ENCODE results near the gene BIRC6.
A peak's percentile ranks its signal among the peaks of the same experiment; 100 is the strongest.
"Not testable (repeated sequence)": the region's sequence is repeated elsewhere in the genome, so short reads cannot be mapped to it uniquely, and the experiment has no call there.

Gene BIRC6

GRCh38 chr2:32611771-32612170 is 254.9 kb downstream of the BIRC6 start:
- Mint-ChIP-seq H3K9me3 (no peaks in the 10 kb centered on the region), H3K27me3 (no peaks in the 10 kb centered on the region), H3K4me1 (no peaks in the 10 kb centered on the region), H3K27ac (no peak overlapping the region), H3K36me3 (peaks cover 51% of the 10 kb centered on the region), H3K4me3 (no peak overlapping the region)
- DNase-seq: no peak
- CTCF ChIA-PET: no interaction called here

GRCh38 chr2:32614084-32614483 is 257.3 kb downstream of the BIRC6 start:
- H3K4me1 Mint-ChIP-seq: peaks cover 6% of the 10 kb centered on the region

DNA sequence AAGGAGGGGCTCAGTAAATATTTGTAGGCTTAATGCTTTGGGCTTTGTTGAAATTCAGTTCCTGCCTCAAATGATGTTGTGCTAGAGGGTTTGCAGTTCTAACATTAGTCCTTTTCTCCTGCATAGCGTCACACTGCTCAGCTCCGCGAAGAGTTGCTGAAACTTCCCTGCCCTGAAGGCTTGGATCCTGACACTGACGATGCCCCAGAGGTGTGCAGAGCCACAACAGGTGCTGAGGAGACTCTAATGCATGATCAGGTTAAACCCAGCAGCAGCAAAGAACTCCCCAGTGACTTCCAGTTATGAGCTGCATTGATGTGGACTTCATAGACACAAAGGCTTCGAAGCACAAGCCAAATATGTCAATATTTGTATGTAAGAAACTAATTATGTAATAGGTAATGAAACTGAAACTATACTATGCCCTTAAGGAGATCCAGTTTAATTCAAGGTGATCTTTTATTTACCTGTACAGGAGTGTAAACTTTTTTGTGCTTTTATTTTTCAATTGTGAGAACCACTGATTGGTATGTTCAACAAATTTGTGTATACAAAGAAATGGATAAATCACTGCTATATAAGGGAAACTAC is 260.9 kb downstream of the BIRC6 start:
- Mint-ChIP-seq H3K27ac (peak overlapping the region; percentile 53), H3K4me1 (peaks cover 6% of the 10 kb centered on the region), H3K36me3 (peaks cover 39% of the 10 kb centered on the region), H3K4me3 (no peak overlapping the region), H3K27me3 (no peaks in the 10 kb centered on the region), H3K9me3 (no peaks in the 10 kb centered on the region)
- no peak for DNase-seq
- CTCF ChIA-PET: interaction anchor here (0.6 kb wide), 1 partner anchor 13 kb away, joined by 3 read pairs; no protein-coding TSS in a partner anchor

More at GRCh38 chr2:32614084-32614483, 257.3 kb downstream of the BIRC6 start:
- Mint-ChIP-seq H3K36me3 (peaks cover 42% of the 10 kb centered on the region), H3K4me3 (no peak overlapping the region), H3K27me3 (no peaks in the 10 kb centered on the region), H3K9me3 (no peaks in the 10 kb centered on the region), H3K27ac (no peak overlapping the region)
- CTCF ChIA-PET: no interaction called here
- DNase-seq: no peak

GRCh38 chr2:32622570-32623310 is 265.9 kb downstream of the BIRC6 start:
- CTCF ChIA-PET: no interaction called here
- no peak overlapping the region for H3K4me3 Mint-ChIP-seq
- peaks cover 9% of the 10 kb centered on the region for H3K4me1 Mint-ChIP-seq
- peak overlapping the region; percentile 20 for H3K27ac Mint-ChIP-seq
- H3K36me3 Mint-ChIP-seq: peaks cover 21% of the 10 kb centered on the region
- no peaks in the 10 kb centered on the region for H3K27me3 Mint-ChIP-seq
- no peak for DNase-seq
- H3K9me3 Mint-ChIP-seq: no peaks in the 10 kb centered on the region

- Mint-ChIP-seq H3K27me3 (no peaks in the 10 kb centered on the region), H3K4me3 (no peak overlapping the region), H3K9me3 (no peaks in the 10 kb centered on the region), H3K36me3 (peaks cover 21% of the 10 kb centered on the region), H3K4me1 (peaks cover 13% of the 10 kb centered on the region), H3K27ac (peak overlapping the region; percentile 52)
- no peak for DNase-seq
- CTCF ChIA-PET: no interaction called here
Observed at GRCh38 chr2:32623311-32623706, 266.5 kb downstream of the BIRC6 start.

GRCh38 chr2:32624812-32625211 is 268.0 kb downstream of the BIRC6 start:
- H3K27ac Mint-ChIP-seq: no peak overlapping the region
- CTCF ChIA-PET: no interaction called here
- DNase-seq: no peak
- peaks cover 17% of the 10 kb centered on the region for H3K36me3 Mint-ChIP-seq
- H3K9me3 Mint-ChIP-seq: no peaks in the 10 kb centered on the region
- peaks cover 22% of the 10 kb centered on the region for H3K4me1 Mint-ChIP-seq
- no peak overlapping the region for H3K4me3 Mint-ChIP-seq
- H3K27me3 Mint-ChIP-seq: no peaks in the 10 kb centered on the region

GRCh38 chr2:32626639-32627221 is 269.9 kb downstream of the BIRC6 start:
- H3K27ac Mint-ChIP-seq: peak overlapping the region; percentile 89
- peak overlapping the region; percentile 85 for H3K4me3 Mint-ChIP-seq
- peaks cover 26% of the 10 kb centered on the region for H3K4me1 Mint-ChIP-seq
- CTCF ChIA-PET: no interaction called here
- H3K27me3 Mint-ChIP-seq: no peaks in the 10 kb centered on the region
- no peak for DNase-seq
- H3K9me3 Mint-ChIP-seq: no peaks in the 10 kb centered on the region
- H3K36me3 Mint-ChIP-seq: peaks cover 17% of the 10 kb centered on the region

GRCh38 chr2:32627441-32627813 is 270.6 kb downstream of the BIRC6 start:
- Mint-ChIP-seq H3K9me3 (no peaks in the 10 kb centered on the region), H3K27me3 (no peaks in the 10 kb centered on the region), H3K4me1 (peaks cover 26% of the 10 kb centered on the region), H3K36me3 (peaks cover 15% of the 10 kb centered on the region), H3K4me3 (peak overlapping the region; percentile 85), H3K27ac (peak overlapping the region; percentile 89)
- CTCF ChIA-PET: no interaction called here
- no peak for DNase-seq

- H3K27me3 Mint-ChIP-seq: no peaks in the 10 kb centered on the region
- peak within 1 kb of the TSS; percentile 89 for H3K27ac Mint-ChIP-seq
- DNase-seq: peak; percentile 97
- H3K36me3 Mint-ChIP-seq: peaks cover 14% of the 10 kb centered on the region
- CTCF ChIA-PET: no interaction called here
- peaks cover 26% of the 10 kb centered on the region for H3K4me1 Mint-ChIP-seq
- H3K4me3 Mint-ChIP-seq: peak within 1 kb of the TSS; percentile 85
- no peaks in the 10 kb centered on the region for H3K9me3 Mint-ChIP-seq
Observed at GRCh38 chr2:32627814-32628579, 271.2 kb downstream of the BIRC6 start, which contains the start of gene TTC27. Gene TTC27 (plus strand): TSS chr2:32628050. CDS start chr2:32628293, 243 bp downstream.

DNA sequence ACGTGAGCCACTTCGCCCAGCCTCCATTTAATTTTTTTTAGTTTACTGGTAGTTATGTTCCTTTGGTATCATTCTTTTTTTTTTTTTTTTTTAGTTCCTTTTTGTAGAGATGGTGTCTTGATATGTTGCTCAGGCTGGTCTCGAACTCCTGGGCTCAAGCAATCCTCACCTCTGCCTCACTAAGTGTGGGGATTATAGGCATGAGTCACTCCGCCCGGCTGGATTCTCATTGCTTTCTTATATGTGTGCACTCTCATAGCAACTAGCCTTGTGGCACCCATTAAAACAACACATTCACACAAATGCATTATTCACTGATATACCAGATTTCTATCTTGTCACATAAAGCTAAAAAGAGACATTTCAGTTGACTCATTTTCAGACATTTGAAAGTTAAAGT is 275.3 kb downstream of the BIRC6 start:
- H3K36me3 Mint-ChIP-seq: peaks cover 10% of the 10 kb centered on the region
- no peaks in the 10 kb centered on the region for H3K27me3 Mint-ChIP-seq
- no peaks in the 10 kb centered on the region for H3K9me3 Mint-ChIP-seq
- no peak overlapping the region for H3K4me3 Mint-ChIP-seq
- H3K27ac Mint-ChIP-seq: no peak overlapping the region
- no peak for DNase-seq
- peaks cover 25% of the 10 kb centered on the region for H3K4me1 Mint-ChIP-seq
- CTCF ChIA-PET: interaction anchor here (0.8 kb wide), 1 partner anchor 127 kb away, joined by 3 read pairs; no protein-coding TSS in a partner anchor

GRCh38 chr2:32633040-32633439 is 276.2 kb downstream of the BIRC6 start:
- Mint-ChIP-seq H3K9me3 (no peaks in the 10 kb centered on the region), H3K36me3 (peaks cover 13% of the 10 kb centered on the region), H3K27ac (no peak overlapping the region), H3K27me3 (no peaks in the 10 kb centered on the region), H3K4me1 (peaks cover 16% of the 10 kb centered on the region), H3K4me3 (no peak overlapping the region)
- DNase-seq: no peak
- CTCF ChIA-PET: interaction anchor here (0.8 kb wide), 1 partner anchor 128 kb away, joined by 3 read pairs; no protein-coding TSS in a partner anchor

GRCh38 chr2:32638548-32638947 is 281.7 kb downstream of the BIRC6 start:
- not testable (repeated sequence) for H3K4me3 Mint-ChIP-seq, H3K27me3 Mint-ChIP-seq, H3K9me3 Mint-ChIP-seq, H3K4me1 Mint-ChIP-seq, H3K27ac Mint-ChIP-seq, DNase-seq
- CTCF ChIA-PET: interaction anchor here (0.6 kb wide), 1 partner anchor 33 kb away, joined by 3 read pairs; no protein-coding TSS in a partner anchor
- H3K36me3 Mint-ChIP-seq: peaks cover 15% of the 10 kb centered on the region

DNA sequence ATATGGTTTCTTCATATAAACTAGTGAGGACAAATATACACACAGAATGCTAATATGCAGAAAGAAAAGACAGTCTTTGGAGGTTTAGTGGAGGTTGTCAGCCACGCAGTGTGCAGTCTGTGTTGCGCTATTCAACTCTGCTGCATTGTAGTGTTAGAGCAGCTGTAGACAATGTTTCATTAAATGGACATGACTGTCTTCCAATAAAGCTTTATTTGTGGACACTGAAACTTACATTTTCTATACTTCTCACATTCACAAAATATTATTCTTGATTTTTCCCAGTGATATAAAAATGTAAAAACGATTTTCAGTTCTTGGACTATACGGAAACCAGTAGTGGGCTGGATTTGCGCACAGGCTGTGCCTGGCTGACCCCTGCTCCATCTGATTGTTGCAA is 284.4 kb downstream of the BIRC6 start:
- DNase-seq: no peak
- Mint-ChIP-seq H3K4me3 (no peak overlapping the region), H3K4me1 (no peaks in the 10 kb centered on the region), H3K27me3 (no peaks in the 10 kb centered on the region), H3K9me3 (no peaks in the 10 kb centered on the region), H3K27ac (no peak overlapping the region), H3K36me3 (peaks cover 19% of the 10 kb centered on the region)
- CTCF ChIA-PET: no interaction called here

- CTCF ChIA-PET: no interaction called here
- Mint-ChIP-seq H3K36me3 (peaks cover 28% of the 10 kb centered on the region), H3K4me3 (no peak overlapping the region), H3K27me3 (no peaks in the 10 kb centered on the region), H3K4me1 (no peaks in the 10 kb centered on the region), H3K27ac (no peak overlapping the region), H3K9me3 (no peaks in the 10 kb centered on the region)
- no peak for DNase-seq
Observed at GRCh38 chr2:32647180-32647651, 290.4 kb downstream of the BIRC6 start.
